Smooth muscle cell (in vitro differentiated cells): ENCODE results near the gene DOCK1. TPM values are rescaled to one million over a fixed set of nuclear protein-coding genes. Genes with fewer than 3 reads are reported as not detected.

Experiments used
- DNase-seq: peaks from one replicate; lab custom pipeline; 2025; ENCODE audit not compliant: unreplicated experiment; lab: John Stamatoyannopoulos, UW
- H2AFZ ChIP-seq: fragments of 200-600 bp; sonication (generic); 2 replicates; pipeline ENCODE4 v1.6.0; 2016; ENCODE audit warnings: antibody characterized with exemption, low read depth, mild to moderate bottlenecking
- H3F3A ChIP-seq: fragments of 200-600 bp; sonication (generic); 2 replicates; pipeline ENCODE4 v1.6.0; 2017; ENCODE audit warnings: antibody characterized with exemption, low read depth
- H3K27ac ChIP-seq: fragments of 200-600 bp; sonication (generic); 2 replicates; pipeline ENCODE4 v1.5.1; 2016; ENCODE audit warnings: low read depth, mild to moderate bottlenecking
- H3K27me3 ChIP-seq: fragments of 200-600 bp; sonication (generic); 2 replicates; pipeline ENCODE4 v1.6.1; 2016; ENCODE audit warnings: low read depth, mild to moderate bottlenecking
- H3K36me3 ChIP-seq: fragments of 200-600 bp; sonication (generic); 2 replicates; pipeline ENCODE4 v1.5.1; 2016; ENCODE audit warnings: low read depth
- H3K4me1 ChIP-seq: fragments of 200-600 bp; sonication (generic); 2 replicates; pipeline ENCODE4 v1.5.1; 2016; ENCODE audit warnings: low read depth
- H3K4me2 ChIP-seq: fragments of 200-600 bp; sonication (generic); 2 replicates; pipeline ENCODE4 v1.6.0; 2016; ENCODE audit warnings: mild to moderate bottlenecking
- H3K4me3 ChIP-seq: fragments of 200-600 bp; sonication (generic); 2 replicates; pipeline ENCODE4 v1.5.1; 2016; ENCODE audit warnings: mild to moderate bottlenecking
- H3K79me2 ChIP-seq: fragments of 200-600 bp; sonication (generic); 2 replicates; pipeline ENCODE4 v1.6.0; 2016; ENCODE audit warnings: low read depth, mild to moderate bottlenecking
- H3K9ac ChIP-seq: fragments of 200-600 bp; sonication (generic); 2 replicates; pipeline ENCODE4 v1.6.0; 2016; ENCODE audit warnings: low read depth
- H3K9me3 ChIP-seq: fragments of 200-600 bp; sonication (generic); replicated peaks from 2 replicates; pipeline ENCODE4 v1.5.1; 2016; ENCODE audit warnings: low read depth
- H4K20me1 ChIP-seq: fragments of 200-600 bp; sonication (generic); 2 replicates; pipeline ENCODE4 v1.6.0; 2016; ENCODE audit warnings: low read depth
- CTCF ChIP-seq: fragments of 200-600 bp; sonication (generic); IDR thresholded peaks from 2 replicates; pipeline ENCODE4 v1.5.1; 2017; ENCODE audit warnings: borderline replicate concordance, mild to moderate bottlenecking, antibody characterized with exemption; ENCODE audit not compliant: insufficient read depth, poor library complexity, severe bottlenecking
- WGBS: methylation state at CpG from one replicate; pipeline ENCODE4 v1.1.7; 2016; ENCODE audit warnings: low lambda C conversion rate; 5-methylcytosine and 5-hydroxymethylcytosine counted together
- polyA plus RNA-seq: library from polyadenylated mRNA; unstranded; fragments of >200 nt; fragmentation: Nextera tagmentation; extraction: Ambion mirVana; gene quantifications from 2 replicates; pipeline ENCODE4 v1.2.1, GENCODE V29; 2016
- total RNA-seq: library from RNA; depleted of rRNA; stranded (reverse); fragments of >200 nt; gene quantifications from 2 replicates; pipeline ENCODE4 v1.2.3, GENCODE V29; 2014

DOCK1 gene
- total and polyA plus RNA-seq, 2 experiments from 2014 or later = 18.4 to 37.1 TPM

GRCh38 chr10:127153181-127153580 lies 248.0 kb downstream of the DOCK1 start:
- no peak overlapping the region for H2AFZ ChIP-seq
- WGBS = 47% methylated on average over 4 of the region's 4 CpGs
- H3K9me3 ChIP-seq = no peaks in the 10 kb centered on the region
- H3K9ac ChIP-seq = no peak overlapping the region
- peaks cover 3% of the 10 kb centered on the region for H3F3A ChIP-seq
- no peak overlapping the region for H3K4me2 ChIP-seq
- peaks cover 74% of the 10 kb centered on the region for H4K20me1 ChIP-seq
- no peak overlapping the region for H3K4me3 ChIP-seq
- no peaks in the 10 kb centered on the region for H3K27me3 ChIP-seq
- TF ChIP-seq CTCF = no peak
- no peaks in the 10 kb centered on the region for H3K79me2 ChIP-seq
- DNase-seq = no peak
- H3K36me3 ChIP-seq = no peaks in the 10 kb centered on the region
- H3K27ac ChIP-seq = no peak overlapping the region
- H3K4me1 ChIP-seq = peaks cover 11% of the 10 kb centered on the region

GRCh38 chr10:127154831-127155620 lies 249.8 kb downstream of the DOCK1 start:
- Histone ChIP-seq H3K4me3 (no peak overlapping the region), H3F3A (no peaks in the 10 kb centered on the region), H3K9ac (no peak overlapping the region), H2AFZ (no peak overlapping the region), H3K27me3 (no peaks in the 10 kb centered on the region), H3K9me3 (no peaks in the 10 kb centered on the region), H3K36me3 (no peaks in the 10 kb centered on the region), H3K4me1 (no peaks in the 10 kb centered on the region), H3K4me2 (no peak overlapping the region), H3K27ac (no peak overlapping the region), H3K79me2 (no peaks in the 10 kb centered on the region), H4K20me1 (peaks cover 87% of the 10 kb centered on the region)
- 83% methylated on average over 9 of the region's 9 CpGs for WGBS
- no peak for TF ChIP-seq CTCF
- no peak for DNase-seq

- Histone ChIP-seq H3K9me3 (no peaks in the 10 kb centered on the region), H3K4me2 (no peak overlapping the region), H3F3A (no peaks in the 10 kb centered on the region), H2AFZ (no peak overlapping the region), H3K4me3 (no peak overlapping the region), H3K4me1 (no peaks in the 10 kb centered on the region), H3K27me3 (no peaks in the 10 kb centered on the region), H3K27ac (no peak overlapping the region), H3K79me2 (no peaks in the 10 kb centered on the region), H4K20me1 (peaks cover 96% of the 10 kb centered on the region), H3K36me3 (no peaks in the 10 kb centered on the region), H3K9ac (no peak overlapping the region)
- over 99% methylated on average over 4 of the region's 4 CpGs for WGBS
- no peak for DNase-seq
- no peak for TF ChIP-seq CTCF
These were observed 251.9 kb downstream of the DOCK1 start for GRCh38 chr10:127157089-127157488.

- no peak overlapping the region for H3K4me3 ChIP-seq
- no peaks in the 10 kb centered on the region for H3K9me3 ChIP-seq
- no peaks in the 10 kb centered on the region for H3K36me3 ChIP-seq
- H3F3A ChIP-seq = no peaks in the 10 kb centered on the region
- no peak overlapping the region for H3K9ac ChIP-seq
- WGBS = 79% methylated on average over 2 of the region's 2 CpGs
- H3K27me3 ChIP-seq = no peaks in the 10 kb centered on the region
- H3K79me2 ChIP-seq = no peaks in the 10 kb centered on the region
- no peak for TF ChIP-seq CTCF
- no peak overlapping the region for H3K4me2 ChIP-seq
- no peak overlapping the region for H3K27ac ChIP-seq
- H3K4me1 ChIP-seq = no peaks in the 10 kb centered on the region
- no peak overlapping the region for H2AFZ ChIP-seq
- peaks cover 96% of the 10 kb centered on the region for H4K20me1 ChIP-seq
- no peak for DNase-seq
These were observed 252.4 kb downstream of the DOCK1 start for GRCh38 chr10:127157506-127158200.
